Loucy (cell line): ENCODE measurements around the gene ACTR5.

ENCODE experiments used
- H2AFZ ChIP-seq: fragments of 200-600 bp; sonication (generic); 2 replicates; pipeline ENCODE4 v1.6.0; 2016; ENCODE audit warnings: antibody characterized with exemption, mild to moderate bottlenecking, low read length, moderate library complexity
- H3F3A ChIP-seq: fragments of 200-600 bp; 2 replicates; pipeline ENCODE4 v1.6.0; 2016; ENCODE audit warnings: antibody characterized with exemption, low read depth, mild to moderate bottlenecking
- H3K27me3 ChIP-seq: fragments of 200-600 bp; sonication (generic); 2 replicates; pipeline ENCODE4 v1.6.1; 2014; ENCODE audit warnings: low read length, mild to moderate bottlenecking; ENCODE audit not compliant: insufficient read depth, poor library complexity, severe bottlenecking
- H3K36me3 ChIP-seq: fragments of 200-600 bp; sonication (generic); 2 replicates; pipeline ENCODE4 v1.6.1; 2016; ENCODE audit warnings: low read length; ENCODE audit not compliant: insufficient read depth
- H3K4me1 ChIP-seq: fragments of 200-600 bp; sonication (generic); 2 replicates; pipeline ENCODE4 v1.5.1; 2014; ENCODE audit warnings: low read length, mild to moderate bottlenecking; ENCODE audit not compliant: insufficient read depth, poor library complexity, severe bottlenecking
- H3K4me2 ChIP-seq: fragments of 200-600 bp; sonication (generic); 2 replicates; pipeline ENCODE4 v1.6.0; 2014; ENCODE audit warnings: antibody characterized with exemption, low read length, low read depth, mild to moderate bottlenecking; ENCODE audit not compliant: poor library complexity, severe bottlenecking
- H3K4me3 ChIP-seq: fragments of 200-600 bp; sonication (generic); 2 replicates; pipeline ENCODE4 v1.5.1; 2014; ENCODE audit warnings: low read length, mild to moderate bottlenecking, mixed read lengths; ENCODE audit not compliant: poor library complexity, severe bottlenecking
- H3K79me2 ChIP-seq: fragments of 200-600 bp; sonication (generic); 2 replicates; pipeline ENCODE4 v1.6.1; 2014; ENCODE audit warnings: low read length; ENCODE audit not compliant: insufficient read depth
- H3K9ac ChIP-seq: fragments of 200-600 bp; sonication (generic); 2 replicates; pipeline ENCODE4 v1.6.0; 2014; ENCODE audit warnings: mild to moderate bottlenecking, low read depth, low read length, moderate library complexity; ENCODE audit not compliant: poor library complexity, severe bottlenecking
- H3K9me2 ChIP-seq: fragments of 200-600 bp; sonication (generic); replicated peaks from 2 replicates; pipeline ENCODE4 v1.6.1; 2016; ENCODE audit warnings: low read depth, low read length, mixed read lengths
- H3K9me3 ChIP-seq: fragments of 200-600 bp; sonication (generic); 2 replicates; pipeline ENCODE4 v1.6.1; 2014; ENCODE audit warnings: mild to moderate bottlenecking, antibody characterized with exemption, low read length, low read depth; ENCODE audit not compliant: insufficient read depth
- H4K20me1 ChIP-seq: fragments of 200-600 bp; sonication (generic); 2 replicates; pipeline ENCODE4 v1.6.0; 2014; ENCODE audit warnings: antibody characterized with exemption, low read length, mild to moderate bottlenecking; ENCODE audit not compliant: insufficient read depth, poor library complexity, severe bottlenecking
- EZH2phosphoT487 ChIP-seq: fragments of 200-600 bp; IDR thresholded peaks from 2 replicates; pipeline ENCODE4 v1.6.1; 2018; ENCODE audit warnings: antibody characterized with exemption, mild to moderate bottlenecking, moderate library complexity, borderline replicate concordance
- TF ChIP-seq, protein P1 (sequence below): fragments of 200-600 bp; sonication (generic); conservative IDR thresholded peaks from 2 replicates; pipeline ENCODE4 v1.5.1; 2014; ENCODE audit warnings: mild to moderate bottlenecking, antibody characterized with exemption, low read length

Gene ACTR5

DNA sequence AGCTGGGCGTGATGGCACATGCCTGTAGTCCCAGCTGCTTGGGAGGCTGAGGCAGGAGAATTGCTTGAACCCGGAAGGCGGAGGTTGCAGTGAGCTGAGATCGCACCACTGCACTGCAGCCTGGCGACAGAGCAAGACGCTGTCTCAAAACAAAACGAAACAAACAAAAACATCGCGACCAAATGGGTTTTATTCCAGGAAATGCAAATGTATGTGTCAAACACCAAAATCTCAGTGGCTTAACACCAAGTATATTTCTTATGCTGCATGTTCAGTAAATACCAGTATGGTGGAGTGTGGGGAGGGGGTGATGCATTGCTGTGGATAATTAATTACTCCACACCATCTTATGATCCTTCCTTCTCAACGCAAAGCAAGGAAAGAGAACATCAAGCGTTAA lies 28.1 kb downstream of the ACTR5 start:
- Histone ChIP-seq H3K9me3 (no peaks in the 10 kb centered on the region), H3K27me3 (no peaks in the 10 kb centered on the region), H2AFZ (no peak overlapping the region), H3K36me3 (peaks cover 27% of the 10 kb centered on the region), H4K20me1 (no peaks in the 10 kb centered on the region), H3K4me2 (no peak overlapping the region), H3K9me2 (no peaks in the 10 kb centered on the region), H3K79me2 (no peaks in the 10 kb centered on the region), H3K4me1 (no peaks in the 10 kb centered on the region), H3F3A (no peaks in the 10 kb centered on the region), H3K4me3 (no peak overlapping the region), H3K9ac (no peak overlapping the region)
- no peak for TF ChIP-seq EZH2phosphoT487
- TF ChIP-seq, protein P1, sequence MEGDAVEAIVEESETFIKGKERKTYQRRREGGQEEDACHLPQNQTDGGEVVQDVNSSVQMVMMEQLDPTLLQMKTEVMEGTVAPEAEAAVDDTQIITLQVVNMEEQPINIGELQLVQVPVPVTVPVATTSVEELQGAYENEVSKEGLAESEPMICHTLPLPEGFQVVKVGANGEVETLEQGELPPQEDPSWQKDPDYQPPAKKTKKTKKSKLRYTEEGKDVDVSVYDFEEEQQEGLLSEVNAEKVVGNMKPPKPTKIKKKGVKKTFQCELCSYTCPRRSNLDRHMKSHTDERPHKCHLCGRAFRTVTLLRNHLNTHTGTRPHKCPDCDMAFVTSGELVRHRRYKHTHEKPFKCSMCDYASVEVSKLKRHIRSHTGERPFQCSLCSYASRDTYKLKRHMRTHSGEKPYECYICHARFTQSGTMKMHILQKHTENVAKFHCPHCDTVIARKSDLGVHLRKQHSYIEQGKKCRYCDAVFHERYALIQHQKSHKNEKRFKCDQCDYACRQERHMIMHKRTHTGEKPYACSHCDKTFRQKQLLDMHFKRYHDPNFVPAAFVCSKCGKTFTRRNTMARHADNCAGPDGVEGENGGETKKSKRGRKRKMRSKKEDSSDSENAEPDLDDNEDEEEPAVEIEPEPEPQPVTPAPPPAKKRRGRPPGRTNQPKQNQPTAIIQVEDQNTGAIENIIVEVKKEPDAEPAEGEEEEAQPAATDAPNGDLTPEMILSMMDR: no peak

DNA sequence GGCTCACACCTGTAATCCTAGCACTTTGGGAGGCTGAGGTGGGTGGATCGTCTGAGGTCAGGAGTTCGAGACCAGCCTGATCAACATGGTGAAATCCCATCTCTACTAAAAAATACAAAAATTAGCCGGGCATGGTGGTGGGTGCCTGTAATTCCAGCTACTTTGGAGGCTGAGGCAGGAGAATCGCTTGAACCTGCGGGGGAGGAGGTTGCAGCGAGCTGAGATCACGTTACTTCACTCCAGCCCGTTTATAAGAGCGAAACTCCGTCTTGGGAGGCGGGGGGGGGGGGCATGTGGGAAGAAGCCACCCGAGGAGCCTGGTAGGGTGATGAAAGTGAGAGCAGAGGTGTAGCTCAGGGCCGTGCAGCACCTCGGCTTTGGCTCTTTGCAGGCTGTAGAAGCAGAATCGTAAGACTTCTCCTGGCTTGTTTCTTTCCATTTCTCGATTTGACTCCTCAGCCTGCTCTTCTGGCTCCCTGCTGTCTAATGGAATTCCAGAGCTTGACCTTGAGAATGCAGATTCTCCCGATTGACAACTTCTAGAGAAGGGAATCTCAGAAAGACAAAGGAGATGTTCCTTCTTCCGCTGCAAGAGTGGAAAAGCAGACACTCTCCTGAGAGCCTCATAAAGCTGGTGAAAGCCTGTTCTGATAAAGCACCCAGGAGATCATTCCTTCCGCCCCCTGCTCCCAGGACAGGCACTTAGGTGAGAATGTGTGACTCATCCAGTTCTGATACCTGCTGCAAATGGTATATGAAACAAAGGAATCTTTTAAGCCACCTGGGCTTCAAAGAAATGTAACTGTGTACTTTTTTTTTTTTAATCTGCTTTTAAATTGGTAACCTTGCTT lies 31.2 kb downstream of the ACTR5 start:
- no peak overlapping the region for H3K4me3 ChIP-seq
- no peak overlapping the region for H2AFZ ChIP-seq
- H4K20me1 ChIP-seq: no peaks in the 10 kb centered on the region
- H3K9me3 ChIP-seq: no peaks in the 10 kb centered on the region
- H3K9ac ChIP-seq: no peak overlapping the region
- H3K27me3 ChIP-seq: no peaks in the 10 kb centered on the region
- no peak overlapping the region for H3K4me2 ChIP-seq
- peaks cover 2% of the 10 kb centered on the region; the same call in 1 of the 2 replicates for H3K36me3 ChIP-seq
- H3F3A ChIP-seq: no peaks in the 10 kb centered on the region
- H3K9me2 ChIP-seq: no peaks in the 10 kb centered on the region
- H3K4me1 ChIP-seq: no peaks in the 10 kb centered on the region
- TF ChIP-seq EZH2phosphoT487: no peak
- TF ChIP-seq, protein P1: no peak
- H3K79me2 ChIP-seq: no peaks in the 10 kb centered on the region

DNA sequence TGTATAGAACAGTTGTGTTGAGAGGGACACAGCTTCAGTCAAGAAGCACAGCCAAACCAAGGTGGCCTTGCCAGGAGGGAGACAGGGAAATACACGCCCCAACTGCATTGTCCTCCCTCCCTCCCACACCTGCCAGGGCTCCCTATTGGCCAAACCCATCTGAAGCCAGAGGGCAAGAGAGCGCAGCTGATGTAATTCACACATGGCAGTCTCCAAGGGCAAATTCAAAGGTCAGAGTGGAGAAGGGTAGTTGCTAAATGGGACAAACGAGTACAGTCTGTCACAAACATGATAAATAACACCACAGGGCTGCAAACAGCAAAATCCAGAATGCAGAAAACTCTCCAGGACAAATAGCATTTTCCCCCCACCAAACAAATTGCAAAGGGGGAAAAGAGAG lies 34.0 kb downstream of the ACTR5 start:
- Histone ChIP-seq H3K9me2 (no peaks in the 10 kb centered on the region), H3K9ac (no peak overlapping the region), H3K79me2 (no peaks in the 10 kb centered on the region), H3K27me3 (no peaks in the 10 kb centered on the region), H2AFZ (no peak overlapping the region), H3K4me1 (no peaks in the 10 kb centered on the region), H4K20me1 (no peaks in the 10 kb centered on the region), H3K9me3 (no peaks in the 10 kb centered on the region), H3K4me2 (no peak overlapping the region), H3K36me3 (no peaks in the 10 kb centered on the region), H3F3A (no peaks in the 10 kb centered on the region), H3K4me3 (no peak overlapping the region)
- TF ChIP-seq, protein P1: no peak
- TF ChIP-seq EZH2phosphoT487: no peak
